H9 (cell line): ENCODE results near the gene ITSN2. TPM values are rescaled to one million over a fixed set of nuclear protein-coding genes. Genes with fewer than 3 reads are reported as not detected.

Experiments
- DNase-seq: peaks from one replicate; pipeline ENCODE4 v3.0.0-alpha.2; 2017
- H2AFZ ChIP-seq: one replicate; pipeline ENCODE4 v1.6.1; 2013; ENCODE audit warnings: mild to moderate bottlenecking, low read length, control low read depth, moderate library complexity
- H2AK5ac ChIP-seq: 2 replicates; pipeline ENCODE4 v1.6.1; 2013; ENCODE audit warnings: low read length, control low read depth, mixed read lengths; ENCODE audit not compliant: insufficient read length
- H2BK120ac ChIP-seq: one replicate; pipeline ENCODE4 v1.6.1; 2013; ENCODE audit warnings: low read depth, mild to moderate bottlenecking, low read length, control low read depth, inconsistent platforms; ENCODE audit not compliant: poor library complexity, severe bottlenecking
- H2BK12ac ChIP-seq: 2 replicates; pipeline ENCODE4 v1.6.1; 2013; ENCODE audit warnings: low read length, control low read depth, mixed read lengths, low read depth; ENCODE audit not compliant: insufficient read length
- H2BK15ac ChIP-seq: 2 replicates; pipeline ENCODE4 v1.6.1; 2013; ENCODE audit warnings: low read depth, low read length, control low read depth
- H2BK20ac ChIP-seq: one replicate; pipeline ENCODE4 v1.6.1; 2013; ENCODE audit warnings: low read depth, mild to moderate bottlenecking, low read length, control low read depth, inconsistent platforms; ENCODE audit not compliant: poor library complexity, severe bottlenecking
- H2BK5ac ChIP-seq: 2 replicates; pipeline ENCODE4 v1.6.1; 2013; ENCODE audit warnings: low read length, control low read depth, mixed read lengths; ENCODE audit not compliant: insufficient read length
- H3K14ac ChIP-seq: 2 replicates; pipeline ENCODE4 v1.6.1; 2013; ENCODE audit warnings: low read length, control low read depth; ENCODE audit not compliant: insufficient read depth
- H3K18ac ChIP-seq: 2 replicates; pipeline ENCODE4 v1.6.1; 2013; ENCODE audit warnings: low read depth, mild to moderate bottlenecking, mixed read lengths, low read length, control low read depth; ENCODE audit not compliant: insufficient read length
- H3K23ac ChIP-seq: 2 replicates; pipeline ENCODE4 v1.6.1; 2013; ENCODE audit warnings: low read length, control low read depth, mixed read lengths, low read depth; ENCODE audit not compliant: insufficient read length
- H3K23me2 ChIP-seq: 2 replicates; pipeline ENCODE4 v1.6.1; 2013; ENCODE audit warnings: low read depth, mild to moderate bottlenecking, mixed read lengths, low read length, control low read depth; ENCODE audit not compliant: insufficient read length, poor library complexity, severe bottlenecking
- H3K27ac ChIP-seq: 2 replicates; pipeline ENCODE4 v1.5.1; 2013; ENCODE audit warnings: low read length, control low read depth, mixed read lengths, low read depth; ENCODE audit not compliant: insufficient read length
- H3K27me3 ChIP-seq: 2 replicates; pipeline ENCODE4 v1.6.1; 2013; ENCODE audit warnings: low read length, control low read depth, inconsistent platforms; ENCODE audit not compliant: insufficient read depth
- H3K4ac ChIP-seq: 2 replicates; pipeline ENCODE4 v1.6.1; 2013; ENCODE audit warnings: low read depth, mild to moderate bottlenecking, control low read depth, inconsistent platforms, low read length, moderate library complexity
- H3K4me1 ChIP-seq: 2 replicates; pipeline ENCODE4 v1.6.1; 2013; ENCODE audit warnings: low read length, control low read depth, inconsistent platforms; ENCODE audit not compliant: insufficient read depth
- H3K4me2 ChIP-seq: 2 replicates; pipeline ENCODE4 v1.6.1; 2013; ENCODE audit warnings: low read length, control low read depth, mixed read lengths; ENCODE audit not compliant: insufficient read length, insufficient read depth
- H3K56ac ChIP-seq: 2 replicates; pipeline ENCODE4 v1.6.1; 2013; ENCODE audit warnings: low read depth, mild to moderate bottlenecking, mixed read lengths, low read length, control low read depth; ENCODE audit not compliant: insufficient read length
- H3K79me1 ChIP-seq: 2 replicates; pipeline ENCODE4 v1.6.1; 2013; ENCODE audit warnings: low read depth, mild to moderate bottlenecking, moderate library complexity, low read length, control low read depth, inconsistent platforms; ENCODE audit not compliant: insufficient read depth, poor library complexity, severe bottlenecking
- H3K79me2 ChIP-seq: 2 replicates; pipeline ENCODE4 v1.6.1; 2013; ENCODE audit warnings: low read length, control low read depth, inconsistent platforms; ENCODE audit not compliant: insufficient read depth
- H3K9ac ChIP-seq: 2 replicates; pipeline ENCODE4 v1.6.1; 2013; ENCODE audit warnings: low read length, control low read depth, mixed read lengths; ENCODE audit not compliant: insufficient read length; ENCODE audit errors: extremely low read depth
- H3K9me3 ChIP-seq: one replicate; pipeline ENCODE4 v1.6.1; 2013; ENCODE audit warnings: low read depth, low read length, inconsistent platforms; ENCODE audit not compliant: control insufficient read depth
- H3T11ph ChIP-seq: one replicate; pipeline ENCODE4 v1.6.1; 2013; ENCODE audit warnings: mild to moderate bottlenecking, low read length, control low read depth, inconsistent platforms
- H4K20me1 ChIP-seq: one replicate; pipeline ENCODE4 v1.6.1; 2013; ENCODE audit not compliant: control insufficient read depth, insufficient read length, insufficient read depth
- H4K5ac ChIP-seq: 2 replicates; pipeline ENCODE4 v1.6.1; 2013; ENCODE audit warnings: low read depth, mild to moderate bottlenecking, mixed read lengths, low read length, control low read depth; ENCODE audit not compliant: insufficient read length
- H4K8ac ChIP-seq: replicated peaks from 2 replicates; pipeline ENCODE4 v1.6.1; 2013; ENCODE audit warnings: low read length, control low read depth, mixed read lengths, low read depth; ENCODE audit not compliant: insufficient read length
- H4K91ac ChIP-seq: 2 replicates; pipeline ENCODE4 v1.6.1; 2013; ENCODE audit warnings: low read depth, mild to moderate bottlenecking, moderate library complexity, mixed read lengths, low read length, control low read depth; ENCODE audit not compliant: insufficient read length
- H3K27ac Mint-ChIP-seq, 3 experiments: 2 replicates in 2 of 3; 3 replicates in 1 of 3; pipeline ENCODE4 v1.8.0; 2020 to 2021; ENCODE audit warnings: mixed read lengths in 3 of 3, mild to moderate bottlenecking in 1 of 3, moderate library complexity in 1 of 3
- H3K27me3 Mint-ChIP-seq: 2 replicates; pipeline ENCODE4 v1.8.0; 2021; ENCODE audit warnings: low read depth, mild to moderate bottlenecking, moderate library complexity, mixed read lengths
- H3K36me3 Mint-ChIP-seq, 3 experiments: 2 replicates in 2 of 3; 3 replicates in 1 of 3; pipeline ENCODE4 v1.8.0; 2020 to 2021; ENCODE audit warnings: low read depth in 3 of 3, mixed read lengths in 3 of 3; ENCODE audit not compliant: insufficient read depth in 1 of 3
- H3K4me1 Mint-ChIP-seq, 2 experiments: 2 replicates each; pipeline ENCODE4 v1.8.0; 2020; ENCODE audit warnings: mixed read lengths in 2 of 2
- H3K4me3 Mint-ChIP-seq, 2 experiments: 2 replicates in 1 of 2; 3 replicates in 1 of 2; pipeline ENCODE4 v1.8.0; 2020 to 2021; ENCODE audit warnings: mild to moderate bottlenecking in 2 of 2, mixed read lengths in 2 of 2, moderate library complexity in 1 of 2
- H3K9me3 Mint-ChIP-seq, 2 experiments: 2 replicates in 1 of 2; 3 replicates in 1 of 2; pipeline ENCODE4 v1.8.0; 2020; ENCODE audit warnings: mild to moderate bottlenecking in 2 of 2, mixed read lengths in 2 of 2, moderate library complexity in 1 of 2
- WGBS: extraction: QIAGEN DNeasy Blood & Tissue Kit; methylation state at CpG from one replicate; pipeline ENCODE4 v1.1.7; 2013; ENCODE audit warnings: missing lambda C conversion rate, low lambda C conversion rate, mixed read lengths; ENCODE audit not compliant: insufficient read length; ENCODE audit errors: extremely low coverage; 5-methylcytosine and 5-hydroxymethylcytosine counted together
- total RNA-seq: library from RNA; stranded (reverse); gene quantifications from 2 replicates; pipeline ENCODE4 v1.2.1, GENCODE V29; 2021
- TF ChIP-seq, protein P1 (sequence below): fragments of 200-600 bp; sonication (generic); conservative IDR thresholded peaks from 3 replicates; pipeline ENCODE4 v1.8.0; 2021; ENCODE audit warnings: antibody characterized with exemption, mild to moderate bottlenecking

Gene ITSN2
- total RNA-seq, 1 experiment from 2014 or later = 17.0 TPM

DNA sequence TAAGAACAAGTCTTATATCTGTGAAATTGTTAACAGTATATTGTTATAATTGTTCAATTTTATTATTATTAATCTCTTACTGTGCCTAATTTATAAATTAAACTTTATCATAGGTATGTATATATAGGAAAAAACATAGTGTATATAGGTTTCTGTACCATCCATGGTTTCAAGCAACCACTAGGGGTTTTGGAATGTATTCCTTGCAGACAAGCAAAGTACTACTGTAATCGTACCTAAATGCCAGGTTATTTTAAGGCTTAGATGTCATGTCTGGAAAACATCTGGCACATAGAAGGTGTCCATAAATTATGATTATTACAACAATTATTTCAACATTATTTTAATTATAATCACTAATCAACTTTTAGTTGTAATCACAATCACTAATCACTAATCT is 8.4 kb downstream of the ITSN2 start:
- Histone ChIP-seq H4K8ac (no peak overlapping the region), H2BK20ac (no peak overlapping the region), H3K9ac (no peak overlapping the region), H2BK120ac (no peak overlapping the region), H3K4ac (no peak overlapping the region), H3K14ac (no peak overlapping the region), H3K18ac (no peak overlapping the region), H3K4me2 (no peak overlapping the region), H2BK12ac (no peak overlapping the region), H3K56ac (no peak overlapping the region), H2AFZ (no peak overlapping the region), H2AK5ac (no peak overlapping the region), H3K23ac (no peak overlapping the region), H2BK15ac (no peak overlapping the region), H2BK5ac (no peak overlapping the region), H3K27ac (no peak overlapping the region), H4K91ac (no peak overlapping the region), H4K5ac (no peak overlapping the region), H3K79me1 (peaks cover 3% of the 10 kb centered on the region), H3K4me1 (no peaks in the 10 kb centered on the region), H3K27me3 (no peaks in the 10 kb centered on the region), H3T11ph (no peak overlapping the region), H4K20me1 (no peaks in the 10 kb centered on the region), H3K79me2 (no peaks in the 10 kb centered on the region; the same call in 1 of the 2 replicates), H3K23me2 (peaks cover 2% of the 10 kb centered on the region), H3K9me3 (no peaks in the 10 kb centered on the region)
- WGBS = no CpG with 5 or more reads among the region's 1 CpG
- H3K27ac Mint-ChIP-seq = no peak overlapping the region
- TF ChIP-seq, protein P1, sequence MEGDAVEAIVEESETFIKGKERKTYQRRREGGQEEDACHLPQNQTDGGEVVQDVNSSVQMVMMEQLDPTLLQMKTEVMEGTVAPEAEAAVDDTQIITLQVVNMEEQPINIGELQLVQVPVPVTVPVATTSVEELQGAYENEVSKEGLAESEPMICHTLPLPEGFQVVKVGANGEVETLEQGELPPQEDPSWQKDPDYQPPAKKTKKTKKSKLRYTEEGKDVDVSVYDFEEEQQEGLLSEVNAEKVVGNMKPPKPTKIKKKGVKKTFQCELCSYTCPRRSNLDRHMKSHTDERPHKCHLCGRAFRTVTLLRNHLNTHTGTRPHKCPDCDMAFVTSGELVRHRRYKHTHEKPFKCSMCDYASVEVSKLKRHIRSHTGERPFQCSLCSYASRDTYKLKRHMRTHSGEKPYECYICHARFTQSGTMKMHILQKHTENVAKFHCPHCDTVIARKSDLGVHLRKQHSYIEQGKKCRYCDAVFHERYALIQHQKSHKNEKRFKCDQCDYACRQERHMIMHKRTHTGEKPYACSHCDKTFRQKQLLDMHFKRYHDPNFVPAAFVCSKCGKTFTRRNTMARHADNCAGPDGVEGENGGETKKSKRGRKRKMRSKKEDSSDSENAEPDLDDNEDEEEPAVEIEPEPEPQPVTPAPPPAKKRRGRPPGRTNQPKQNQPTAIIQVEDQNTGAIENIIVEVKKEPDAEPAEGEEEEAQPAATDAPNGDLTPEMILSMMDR = no peak; the same call in 1 of the 3 replicates
- no peaks in the 10 kb centered on the region for H3K27me3 Mint-ChIP-seq
- peaks cover 0 to under 1% (median 0%) of the 10 kb centered on the region in 3 experiments; a peak in 1 of 7 replicates for H3K36me3 Mint-ChIP-seq
- H3K4me1 Mint-ChIP-seq = peaks cover 0 to 8% of the 10 kb centered on the region in 2 experiments; a peak in 2 of 4 replicates
- H3K4me3 Mint-ChIP-seq = no peak overlapping the region
- no peaks in the 10 kb centered on the region; a peak in 1 of 5 replicates for H3K9me3 Mint-ChIP-seq
- no peak for DNase-seq
